NCI-H2171 (cell line): ENCODE data around the gene TEK.
"Not testable (repeated sequence)": the region's sequence is repeated elsewhere in the genome, so short reads cannot be mapped to it uniquely, and the experiment has no call there.

ENCODE experiments used
- DNase-seq: peaks from one replicate; lab custom pipeline; 2025; lab: John Stamatoyannopoulos, UW

Gene TEK

GRCh38 chr9:27108981-27109541 lies at the start of gene TEK:
Gene TEK (plus strand): TSS chr9:27109225. CDS start chr9:27109591, 366 bp downstream.
- DNase-seq: no peak

- DNase-seq: no peak
These were observed 49.6 kb upstream of the TEK start for GRCh38 chr9:27059412-27059811.

GRCh38 chr9:27059907-27060306 lies 49.1 kb upstream of the TEK start:
- no peak for DNase-seq

GRCh38 chr9:27065288-27065687 lies 43.7 kb upstream of the TEK start:
- no peak for DNase-seq

GRCh38 chr9:27073841-27074728 lies 34.9 kb upstream of the TEK start:
- DNase-seq: no peak

GRCh38 chr9:27078685-27079084 lies 30.3 kb upstream of the TEK start:
- no peak for DNase-seq

- DNase-seq: no peak
These were observed 23.6 kb upstream of the TEK start for GRCh38 chr9:27085456-27085855.

GRCh38 chr9:27086818-27087680 lies 22.0 kb upstream of the TEK start:
- no peak for DNase-seq

- no peak for DNase-seq
These were observed 20.0 kb upstream of the TEK start for GRCh38 chr9:27088981-27089380.

GRCh38 chr9:27089706-27090105 lies 19.3 kb upstream of the TEK start:
- DNase-seq: no peak

- no peak for DNase-seq
These were observed 18.8 kb upstream of the TEK start for GRCh38 chr9:27090231-27090630.

GRCh38 chr9:27090711-27091110 lies 18.3 kb upstream of the TEK start:
- no peak for DNase-seq

GRCh38 chr9:27092496-27092895 lies 16.5 kb upstream of the TEK start:
- DNase-seq: not testable (repeated sequence)

- not testable (repeated sequence) for DNase-seq
These were observed 15.5 kb upstream of the TEK start for GRCh38 chr9:27093384-27094067.

GRCh38 chr9:27094640-27095298 lies 14.3 kb upstream of the TEK start:
- no peak for DNase-seq

GRCh38 chr9:27107241-27107640 lies 1.8 kb upstream of the TEK start:
- DNase-seq: no peak

- no peak for DNase-seq
These were observed 596 bp downstream of the TEK start for GRCh38 chr9:27109621-27110020.

- DNase-seq: no peak
These were observed 1.2 kb downstream of the TEK start for GRCh38 chr9:27110181-27110580.

GRCh38 chr9:27112235-27112634 lies 3.2 kb downstream of the TEK start:
- DNase-seq: no peak

- no peak for DNase-seq
These were observed 8.6 kb downstream of the TEK start for GRCh38 chr9:27117489-27118135.

GRCh38 chr9:27118916-27119315 lies 9.9 kb downstream of the TEK start:
- no peak for DNase-seq
